PFSK-1 (cell line): ENCODE data around the gene SH2D3C.

ENCODE experiments used
- POLR2AphosphoS5 ChIP-seq: IDR thresholded peaks from 2 replicates; pipeline ENCODE4 v1.6.1; 2012; ENCODE audit warnings: low read depth, mild to moderate bottlenecking, control low read depth, low read length, moderate library complexity
- REST ChIP-seq, 2 experiments: IDR thresholded peaks; 2 replicates each; pipeline versions ENCODE4 v1.6.1 to v1.8.0; 2011 to 2012; ENCODE audit warnings: low read depth in 2 of 2, low read length in 2 of 2, control low read depth in 1 of 2, inconsistent platforms in 1 of 2, mild to moderate bottlenecking in 1 of 2, moderate library complexity in 1 of 2; ENCODE audit not compliant: insufficient read depth in 1 of 2
- TAF1 ChIP-seq: IDR thresholded peaks from 2 replicates; pipeline ENCODE4 v1.6.1; 2012; ENCODE audit warnings: low read length, control low read depth, borderline replicate concordance; ENCODE audit not compliant: insufficient read depth

- TF ChIP-seq REST (IDR thresholded peaks at IDR 0.05; ENCODE audit: insufficient read depth in 1 of 2, low read depth in 2 of 2, low read length in 2 of 2) (no peak), TAF1 (no peak), POLR2AphosphoS5 (no peak)
Observed at GRCh38 chr9:127786773-127787104, 8.3 kb upstream of the SH2D3C start.
